ENCODE data around the gene TNNT2.

GRCh38 chr1:201378804-201379203 is 1.3 kb upstream of the TNNT2 start:
- TF ChIP-seq FOXM1 (IDR thresholded peaks at IDR 0.05; ENCODE audit: borderline replicate concordance) (no peak), SP1 (IDR thresholded peaks at IDR 0.05) (no peak), ELF4 (IDR thresholded peaks at IDR 0.05) (no peak), BHLHE40 (IDR thresholded peaks at IDR 0.05; ENCODE audit: borderline replicate concordance) (no peak), FOXA1 (IDR thresholded peaks at IDR 0.05) (no peak), CTBP1 (IDR thresholded peaks at IDR 0.05; ENCODE audit: borderline replicate concordance) (no peak)

All from HEK293T (cell line).